ENCODE measurements around the gene CDK10.

CDK10 gene

DNA sequence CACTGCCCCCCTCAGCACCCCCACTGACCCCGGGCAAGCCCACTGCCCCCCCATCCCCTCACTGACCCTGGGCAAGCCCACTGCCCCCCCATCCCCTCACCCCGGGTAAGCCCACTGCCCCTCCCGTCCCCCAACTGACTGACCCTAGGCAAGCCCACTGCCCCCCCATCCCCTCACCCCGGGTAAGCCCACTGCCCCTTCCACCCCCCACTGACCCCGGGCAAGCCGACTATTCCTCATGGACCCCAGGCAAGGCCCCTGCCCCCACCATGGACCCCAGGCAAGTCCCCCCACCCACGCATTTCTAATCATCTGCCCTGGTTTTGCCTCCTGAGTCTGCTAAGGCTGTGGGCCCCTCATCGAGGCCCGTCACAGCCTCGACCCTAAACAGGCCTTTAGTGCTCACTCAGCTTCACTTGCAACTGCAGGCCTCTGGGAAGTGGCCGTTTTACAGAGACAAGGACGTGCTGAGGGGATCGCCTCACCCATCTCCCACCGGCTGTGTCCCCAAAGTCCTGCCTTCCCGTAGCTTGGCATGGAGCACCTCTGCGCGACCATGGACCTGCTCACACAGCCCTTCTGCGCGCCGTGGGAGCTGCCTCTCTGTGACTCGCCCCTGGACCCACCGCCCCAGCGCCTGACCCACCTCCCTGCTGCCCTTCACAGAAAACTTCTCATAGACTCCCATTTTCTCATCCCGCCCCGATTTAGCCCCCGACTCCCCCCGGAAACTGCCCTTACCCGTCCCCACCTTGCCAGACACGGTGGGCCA, 30.6 kb downstream of the CDK10 start:
- DNase-seq = no peak

DNA sequence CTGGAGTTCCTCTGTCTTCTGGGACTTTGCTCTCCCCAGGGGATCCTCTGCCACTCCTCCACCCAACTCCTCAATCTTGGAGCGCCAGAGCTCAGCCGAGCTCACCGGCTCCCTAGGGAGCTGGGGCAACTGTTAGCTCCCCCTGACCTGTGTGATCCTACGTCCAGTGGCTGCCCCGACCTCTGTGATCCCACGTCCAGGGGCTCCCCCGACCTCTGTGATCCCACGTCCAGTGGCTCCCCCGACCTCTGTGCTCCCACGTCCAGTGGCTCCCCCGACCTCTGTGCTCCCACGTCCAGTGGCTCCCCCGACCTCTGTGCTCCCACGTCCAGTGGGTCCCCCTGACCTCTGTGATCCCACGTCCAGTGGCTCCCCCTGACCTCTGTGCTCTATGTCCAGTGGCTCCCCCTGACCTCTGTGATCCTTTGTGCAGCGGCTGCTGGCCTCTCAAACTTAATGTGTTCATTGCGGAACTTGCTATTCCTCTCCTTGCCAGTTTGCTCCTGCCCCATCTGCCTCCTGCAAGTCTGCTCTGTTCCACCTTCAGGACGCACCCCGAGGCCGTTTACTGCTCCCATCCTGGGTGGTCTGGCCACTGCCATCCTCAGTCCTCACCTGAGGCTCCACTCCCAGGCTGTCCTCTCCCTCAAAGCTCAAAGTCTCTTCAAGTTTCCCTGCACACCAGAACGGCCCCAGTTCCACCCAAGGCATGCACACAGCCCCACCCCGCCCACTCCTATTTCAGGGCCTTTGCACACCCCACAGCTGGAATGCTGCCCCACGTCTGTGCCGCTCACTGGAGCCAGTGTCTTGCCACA, 31.4 kb downstream of the CDK10 start:
- no peak for DNase-seq

DNA sequence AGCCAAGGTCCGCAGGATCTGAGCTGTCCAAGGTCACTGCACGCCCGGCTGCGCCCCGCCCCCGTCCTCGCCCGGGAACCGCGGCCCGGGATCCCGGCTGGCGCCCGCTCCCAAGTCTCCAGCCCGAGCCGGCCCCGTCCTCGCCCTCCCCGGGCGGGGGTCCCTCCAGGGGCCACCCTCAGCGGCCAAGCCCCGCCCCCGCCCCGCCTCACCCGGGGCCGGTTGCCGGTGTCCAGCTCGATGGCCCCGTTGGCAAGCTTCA, 34.0 kb downstream of the CDK10 start:
- peak in 1 of 2 experiments; percentile 36 for DNase-seq

DNA sequence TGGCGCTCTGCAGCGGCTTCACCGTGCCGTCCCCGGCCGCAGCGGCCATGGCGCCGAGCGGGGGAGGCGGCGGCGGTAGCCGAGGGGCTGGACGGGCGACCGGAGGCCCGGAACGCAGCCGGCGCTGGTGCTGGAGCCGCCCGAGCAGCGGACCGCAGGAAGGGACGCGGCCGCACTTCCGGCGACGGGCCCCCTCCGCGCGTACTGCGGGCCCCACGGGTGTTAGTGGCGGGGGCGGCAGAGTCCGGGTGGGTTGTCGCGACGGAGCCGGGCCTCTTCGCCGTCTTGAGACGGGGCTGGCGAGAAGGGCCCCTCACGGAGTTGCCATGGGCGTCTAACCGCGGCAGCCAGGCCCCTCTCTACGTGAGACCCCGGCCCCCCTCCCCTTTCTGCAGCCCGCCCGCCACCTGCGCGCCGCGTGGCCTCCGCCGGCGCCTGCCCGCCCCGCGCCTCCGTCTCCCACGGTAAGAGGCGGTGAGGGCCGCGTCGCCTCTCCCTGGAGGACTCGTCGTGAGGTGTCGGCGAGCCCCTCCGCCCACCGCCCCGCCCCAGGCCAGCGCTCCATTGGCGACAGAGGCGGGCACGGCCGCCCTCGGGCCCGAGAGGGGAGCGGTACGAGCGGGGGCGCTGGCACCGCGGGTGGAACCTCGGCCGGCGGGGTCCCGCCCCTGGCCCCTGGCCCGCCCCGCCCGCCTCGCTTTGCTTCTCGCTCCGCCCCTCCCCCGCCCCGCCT, 34.5 kb downstream of the CDK10 start, which contains the start of the genes VPS9D1 and ZNF276:
VPS9D1 (minus strand) TSS at position 86 of the 733 bp plus-strand sequence; CDS start at position 49, 37 bp downstream.
ZNF276 (plus strand) TSS at position 725 of the 733 bp plus-strand sequence. CDS start 104 bp downstream, outside the sequence.
- peak; percentile 87 to 89 for DNase-seq

DNA sequence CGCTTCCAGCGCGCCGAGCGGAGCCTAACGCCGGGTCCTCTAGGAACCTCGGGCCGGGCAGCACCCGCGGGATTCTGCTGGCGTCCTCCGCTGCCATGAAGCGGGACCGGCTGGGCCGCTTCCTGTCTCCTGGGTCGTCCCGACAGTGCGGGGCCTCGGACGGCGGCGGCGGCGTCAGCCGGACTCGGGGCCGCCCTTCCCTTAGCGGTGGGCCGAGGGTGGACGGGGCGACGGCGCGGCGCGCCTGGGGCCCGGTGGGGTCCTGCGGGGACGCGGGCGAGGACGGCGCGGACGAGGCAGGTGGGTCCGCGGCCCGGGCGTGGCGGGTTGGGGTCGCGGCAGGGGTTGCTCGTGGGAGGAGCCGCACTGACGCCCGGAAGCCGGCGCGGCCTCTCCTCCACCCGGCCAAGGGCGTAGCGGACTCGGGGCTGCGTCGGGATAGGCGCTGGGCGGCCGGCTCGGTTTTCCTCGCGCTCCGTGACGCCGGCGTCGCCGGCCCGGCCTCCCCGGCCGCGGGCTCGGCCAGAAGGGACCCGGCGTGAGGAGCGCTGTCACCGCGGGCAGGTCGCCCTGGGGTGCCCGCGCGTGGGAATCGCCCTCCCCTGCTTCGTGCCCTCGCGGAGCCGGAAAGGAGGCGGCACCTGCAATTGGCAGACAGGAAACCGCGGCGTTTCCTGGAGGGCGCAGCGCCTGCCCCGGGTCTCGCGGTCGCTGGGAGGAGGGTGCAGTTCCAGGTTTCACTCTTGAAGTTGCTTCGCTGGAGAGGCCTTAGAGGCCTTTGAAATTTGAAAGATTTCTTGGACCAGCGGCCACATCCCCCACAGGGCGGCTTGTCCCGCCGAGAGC, 35.3 kb downstream of the CDK10 start:
- peak; percentile 82 to 83 for DNase-seq

DNA sequence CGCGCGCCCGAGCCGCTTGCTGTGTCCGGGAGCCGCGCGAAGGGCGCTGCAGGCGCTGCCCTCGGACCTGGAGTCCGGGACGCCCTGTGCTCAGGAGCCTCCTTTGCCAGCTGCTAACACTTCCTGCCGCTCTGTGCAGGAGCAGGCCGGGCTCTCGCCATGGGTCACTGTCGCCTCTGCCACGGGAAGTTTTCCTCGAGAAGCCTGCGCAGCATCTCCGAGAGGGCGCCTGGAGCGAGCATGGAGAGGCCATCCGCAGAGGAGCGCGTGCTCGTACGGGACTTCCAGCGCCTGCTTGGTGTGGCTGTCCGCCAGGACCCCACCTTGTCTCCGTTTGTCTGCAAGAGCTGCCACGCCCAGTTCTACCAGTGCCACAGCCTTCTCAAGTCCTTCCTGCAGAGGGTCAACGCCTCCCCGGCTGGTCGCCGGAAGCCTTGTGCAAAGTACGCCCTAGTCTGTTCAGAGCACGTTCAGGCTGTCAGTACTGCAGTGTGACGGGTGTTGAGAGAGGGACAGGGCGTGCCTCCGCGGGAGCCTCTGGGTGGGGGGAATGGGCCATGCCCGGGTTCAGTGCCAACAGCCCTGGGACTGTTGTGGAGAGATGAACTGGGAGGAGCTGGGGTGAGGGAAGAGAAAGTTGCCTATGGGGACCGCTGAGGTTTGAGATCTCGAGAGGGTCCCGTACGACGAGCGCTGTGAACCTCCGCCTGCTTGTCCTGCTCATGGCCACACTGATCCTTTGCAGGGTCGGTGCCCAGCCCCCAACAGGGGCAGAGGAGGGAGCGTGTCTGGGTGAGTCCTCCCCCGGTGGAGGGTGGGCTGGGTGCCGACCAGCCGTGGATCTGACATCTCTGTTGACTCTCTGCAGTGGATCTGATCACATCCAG, 36.1 kb downstream of the CDK10 start:
- peak; percentile 66 to 77 for DNase-seq

- peak; percentile 66 to 76 for DNase-seq
Measured at GRCh38 chr16:89723279-89724250, 37.1 kb downstream of the CDK10 start.

DNA sequence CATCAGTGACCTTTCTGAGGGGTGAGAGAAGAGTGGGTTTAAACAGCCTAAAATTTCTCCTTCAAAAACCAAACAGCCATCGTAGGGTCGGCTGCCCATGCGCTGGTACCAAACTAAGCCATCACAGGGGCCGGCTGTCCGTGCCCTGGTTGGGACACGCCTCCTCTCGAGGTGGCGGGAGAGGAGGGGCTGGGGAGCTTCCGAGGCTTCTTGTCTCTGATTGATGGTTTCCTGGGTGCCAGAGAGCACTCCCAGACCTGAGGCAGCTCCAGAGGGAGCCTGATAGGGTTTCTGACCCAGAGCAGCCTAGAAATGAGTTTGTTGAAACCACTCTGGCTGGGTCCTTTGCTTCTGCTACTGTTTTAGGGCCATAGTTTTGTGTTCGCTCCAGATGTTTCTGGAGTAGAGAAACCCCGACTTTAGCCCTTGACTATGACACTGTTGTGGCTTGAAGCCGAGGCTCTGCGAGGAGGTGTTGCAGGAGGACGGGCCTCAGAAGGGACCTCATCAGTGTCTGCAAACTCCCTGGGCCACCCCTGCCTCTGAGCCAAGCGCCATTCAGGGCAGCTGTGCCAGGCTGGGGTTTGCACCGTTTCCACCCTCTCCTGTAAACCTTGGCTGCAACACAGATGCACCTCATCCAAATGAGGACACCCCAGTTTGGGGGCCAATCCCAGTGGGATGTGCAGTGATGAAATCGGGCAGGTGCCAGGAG, 41.1 kb downstream of the CDK10 start:
- no peak for DNase-seq

DNA sequence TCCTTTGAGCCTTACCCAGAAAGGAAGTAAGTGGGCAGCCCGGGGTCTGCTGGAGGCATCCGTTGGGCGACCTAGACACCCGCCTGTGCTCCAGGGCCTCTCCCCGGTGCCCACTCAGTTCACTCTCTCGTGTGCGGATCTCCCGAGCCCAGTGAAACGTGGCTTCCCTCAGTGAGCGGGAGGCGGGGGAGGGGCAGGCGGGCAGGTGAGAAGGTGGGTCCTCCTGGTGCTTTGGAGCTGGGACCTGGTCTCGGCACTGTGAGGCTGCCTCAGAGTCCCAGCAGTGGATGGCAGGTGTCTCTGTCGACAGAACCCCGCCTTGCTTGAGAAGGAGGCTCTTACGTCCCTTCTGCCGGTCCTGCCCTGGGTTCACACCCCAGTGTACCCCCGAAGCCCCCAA, 42.8 kb downstream of the CDK10 start:
- DNase-seq = no peak

- DNase-seq = no peak
Measured at GRCh38 chr16:89729863-89730593, 43.5 kb downstream of the CDK10 start.

GRCh38 chr16:89730610-89731234, 44.2 kb downstream of the CDK10 start:
- no peak for DNase-seq

DNA sequence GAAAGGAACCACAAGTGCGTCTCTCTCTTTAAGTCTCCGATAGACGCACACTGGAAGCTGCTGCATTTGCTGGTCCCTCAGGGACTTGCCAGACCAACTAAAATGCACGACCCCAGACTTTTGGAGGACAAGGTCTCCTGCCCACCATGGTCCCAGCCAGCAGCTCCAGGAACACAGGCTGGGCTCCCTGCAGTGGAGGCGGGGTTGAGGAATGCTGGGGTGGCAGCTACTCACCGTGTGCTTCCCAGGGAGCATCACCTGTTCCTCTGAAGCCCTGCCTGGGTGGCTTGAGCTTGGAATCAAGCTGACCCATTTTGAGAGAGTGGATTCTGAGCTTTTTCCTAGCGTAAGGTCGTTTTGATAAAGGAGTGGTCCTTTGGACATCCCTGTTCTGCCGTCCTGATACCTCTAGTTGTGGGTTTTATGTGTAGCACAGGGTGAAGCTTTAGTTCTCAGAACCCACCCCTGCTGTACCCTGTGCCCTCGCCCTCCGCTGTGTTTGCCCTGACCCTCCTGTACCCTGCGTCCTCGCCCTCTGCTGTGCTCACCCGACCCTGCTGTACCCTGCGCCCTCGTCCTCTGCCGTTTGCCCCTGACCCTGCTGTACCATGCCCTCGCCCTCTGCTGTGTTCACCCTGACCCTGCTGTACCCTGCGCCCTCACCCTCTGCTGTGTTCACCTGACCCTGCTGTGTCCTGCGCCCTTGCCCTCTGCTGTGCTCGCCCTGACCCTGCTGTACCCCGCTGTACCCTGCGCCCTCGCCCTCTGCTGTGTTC, 45.8 kb downstream of the CDK10 start:
- DNase-seq = no peak

- DNase-seq = no peak
Measured at GRCh38 chr16:89732918-89733242, 46.4 kb downstream of the CDK10 start.

GRCh38 chr16:89733322-89733721, 46.8 kb downstream of the CDK10 start:
- no peak for DNase-seq

DNA sequence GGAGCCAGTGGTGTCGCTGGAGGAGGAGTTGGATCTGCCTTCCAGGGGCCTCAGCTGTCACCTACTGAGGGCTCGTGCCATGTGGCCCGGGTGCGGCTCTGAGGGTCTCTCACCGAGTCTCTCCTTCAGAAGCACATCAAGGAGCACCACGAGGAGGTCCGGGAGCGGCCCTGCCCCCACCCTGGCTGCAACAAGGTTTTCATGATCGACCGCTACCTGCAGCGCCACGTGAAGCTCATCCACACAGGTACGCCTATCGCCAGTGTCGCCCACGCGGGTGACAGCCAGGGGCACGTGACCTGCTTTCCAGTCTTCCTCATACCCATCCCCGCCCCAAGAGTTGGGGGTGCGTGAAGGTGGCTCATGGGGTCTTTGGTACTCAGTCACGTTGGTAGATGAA, 47.3 kb downstream of the CDK10 start:
- no peak for DNase-seq

DNA sequence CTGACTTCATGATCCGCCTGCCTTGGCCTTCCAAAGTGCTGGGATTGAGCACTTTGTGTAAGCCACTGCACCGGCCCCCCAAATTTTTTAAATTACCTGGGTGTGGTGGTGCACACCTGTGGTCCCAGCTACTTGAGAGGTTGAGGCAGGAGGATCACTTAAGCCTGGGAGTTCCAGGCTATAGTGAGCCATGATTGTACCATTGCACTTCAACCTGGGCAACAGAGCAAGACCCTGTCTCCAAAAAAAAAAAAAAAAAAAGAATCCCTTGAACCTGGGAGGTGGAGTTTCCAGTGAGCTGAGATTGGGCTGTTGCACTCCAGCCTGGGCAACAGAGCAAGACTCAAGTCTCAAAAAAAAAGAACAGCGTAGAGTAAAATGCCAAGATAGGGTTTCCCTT, 50.1 kb downstream of the CDK10 start:
- no peak for DNase-seq

- peak in 1 of 2 experiments; percentile 45 for DNase-seq
Measured at GRCh38 chr16:89737341-89738071, 51.0 kb downstream of the CDK10 start.
